ENCODE results near the gene PNLIPRP2. TPM values are rescaled to one million over a fixed set of nuclear protein-coding genes. Genes with fewer than 3 reads are reported as not detected.

PNLIPRP2 gene
- polyA plus RNA-seq, 2 of the 4 experiments (the other 2 are of a cell fraction): 0.09 TPM; not detected in 1

DNA sequence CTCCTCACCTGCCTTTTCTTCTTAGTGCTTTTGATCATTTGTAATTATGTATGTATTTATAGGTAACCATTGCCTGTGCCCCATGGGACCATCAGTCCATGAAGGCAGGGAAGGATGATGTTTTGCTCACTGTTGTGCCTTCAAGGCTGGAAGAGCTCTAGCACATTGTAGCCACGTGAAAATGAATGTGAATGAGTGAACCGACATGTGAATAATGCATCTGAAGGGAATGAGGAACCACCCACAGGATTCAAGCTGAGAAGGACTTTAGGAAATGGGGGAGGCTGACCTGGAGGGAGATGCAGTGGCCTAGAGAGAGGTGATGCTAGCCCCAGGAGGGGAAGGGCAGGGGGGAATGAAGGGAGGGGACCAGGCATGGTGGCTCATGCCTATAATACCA, 6.0 kb upstream of the PNLIPRP2 start:
- POLR2A ChIA-PET: no interaction called here
- H3K4me3 ChIP-seq: no peak overlapping the region
- WGBS (ENCODE audit: missing lambda C conversion rate): 13% methylated on average over 2 of the region's 2 CpGs
- no peaks in the 10 kb centered on the region for H3K4me1 ChIP-seq
- DNase-seq (ENCODE audit: low read depth in 1 of 2, low spot score in 1 of 2) (no peak), ATAC-seq (no peak), FAIRE-seq (no peak)
- no peaks in the 10 kb centered on the region for H3K9me3 ChIP-seq
- H3K27ac ChIP-seq: no peak overlapping the region
- H3K4me2 ChIP-seq: no peak overlapping the region
- TF ChIP-seq ZC3H11A (IDR thresholded peaks at IDR 0.05) (no peak), EP300 (IDR thresholded peaks at IDR 0.05) (no peak), ESRRA (IDR thresholded peaks at IDR 0.05; ENCODE audit: borderline replicate concordance, low read length) (no peak), JUN (IDR thresholded peaks at IDR 0.05) (no peak), HOXB13 (CRISPR knock-in tag; IDR thresholded peaks at IDR 0.05; ENCODE audit: low read depth) (no peak), MAZ (IDR thresholded peaks at IDR 0.05; ENCODE audit: borderline replicate concordance, low read depth, low read length) (no peak), NPAS2 (CRISPR knock-in tag; IDR thresholded peaks at IDR 0.05; ENCODE audit: borderline replicate concordance) (no peak), MYC (IDR thresholded peaks at IDR 0.05; ENCODE audit: borderline replicate concordance, low read length) (no peak), SMC3 (IDR thresholded peaks at IDR 0.05) (no peak), HOXA7 (CRISPR knock-in tag; IDR thresholded peaks at IDR 0.05) (no peak), KDM5A (IDR thresholded peaks at IDR 0.05) (no peak), RNF2 (IDR thresholded peaks at IDR 0.05; ENCODE audit: borderline replicate concordance, low read depth) (no peak), PHF8 (IDR thresholded peaks at IDR 0.05; ENCODE audit: borderline replicate concordance, low read depth) (no peak), MAFK (IDR thresholded peaks at IDR 0.05; ENCODE audit: partially characterized antibody) (no peak), FOSB (CRISPR knock-in tag; IDR thresholded peaks at IDR 0.05) (no peak), SREBF2 (IDR thresholded peaks at IDR 0.05) (no peak)
- CTCF ChIA-PET: interaction anchor here (1.2 to 2.5 kb wide), 3 partner anchors 12 to 173 kb away, joined by 4 to 10 read pairs (median 4); no protein-coding TSS in a partner anchor

GRCh38 chr10:116615199-116615776, 5.5 kb upstream of the PNLIPRP2 start:
- Histone ChIP-seq H3K9me3 (no peaks in the 10 kb centered on the region), H3K4me3 (no peak overlapping the region), H3K27ac (no peak overlapping the region), H3K4me1 (no peaks in the 10 kb centered on the region), H3K4me2 (no peak overlapping the region)
- ATAC-seq (no peak), FAIRE-seq (no peak), DNase-seq (ENCODE audit: low read depth in 1 of 2, low spot score in 1 of 2) (no peak)
- ChIA-PET CTCF (interaction anchor here (0.6 to 2.5 kb wide), 4 partner anchors 12 to 1625 kb away, joined by 3 to 10 read pairs (median 4); no protein-coding TSS in a partner anchor), POLR2A (no interaction called here)
- TF ChIP-seq RARB (CRISPR knock-in tag; IDR thresholded peaks at IDR 0.05) (no peak), USF2 (IDR thresholded peaks at IDR 0.05) (no peak), FOXS1 (CRISPR knock-in tag; IDR thresholded peaks at IDR 0.05) (no peak), NFE2L2 (conservative IDR thresholded peaks at IDR 0.05; ENCODE audit: low read length) (no peak), ZNF302 (CRISPR knock-in tag; IDR thresholded peaks at IDR 0.05) (no peak), EHF (CRISPR knock-in tag; IDR thresholded peaks at IDR 0.05) (no peak), KDM5A (IDR thresholded peaks at IDR 0.05) (no peak)
- TF ChIP-seq, protein P1, sequence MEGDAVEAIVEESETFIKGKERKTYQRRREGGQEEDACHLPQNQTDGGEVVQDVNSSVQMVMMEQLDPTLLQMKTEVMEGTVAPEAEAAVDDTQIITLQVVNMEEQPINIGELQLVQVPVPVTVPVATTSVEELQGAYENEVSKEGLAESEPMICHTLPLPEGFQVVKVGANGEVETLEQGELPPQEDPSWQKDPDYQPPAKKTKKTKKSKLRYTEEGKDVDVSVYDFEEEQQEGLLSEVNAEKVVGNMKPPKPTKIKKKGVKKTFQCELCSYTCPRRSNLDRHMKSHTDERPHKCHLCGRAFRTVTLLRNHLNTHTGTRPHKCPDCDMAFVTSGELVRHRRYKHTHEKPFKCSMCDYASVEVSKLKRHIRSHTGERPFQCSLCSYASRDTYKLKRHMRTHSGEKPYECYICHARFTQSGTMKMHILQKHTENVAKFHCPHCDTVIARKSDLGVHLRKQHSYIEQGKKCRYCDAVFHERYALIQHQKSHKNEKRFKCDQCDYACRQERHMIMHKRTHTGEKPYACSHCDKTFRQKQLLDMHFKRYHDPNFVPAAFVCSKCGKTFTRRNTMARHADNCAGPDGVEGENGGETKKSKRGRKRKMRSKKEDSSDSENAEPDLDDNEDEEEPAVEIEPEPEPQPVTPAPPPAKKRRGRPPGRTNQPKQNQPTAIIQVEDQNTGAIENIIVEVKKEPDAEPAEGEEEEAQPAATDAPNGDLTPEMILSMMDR (IDR thresholded peaks at IDR 0.05): no peak
- WGBS (ENCODE audit: missing lambda C conversion rate): 32% methylated on average over 3 of the region's 3 CpGs

DNA sequence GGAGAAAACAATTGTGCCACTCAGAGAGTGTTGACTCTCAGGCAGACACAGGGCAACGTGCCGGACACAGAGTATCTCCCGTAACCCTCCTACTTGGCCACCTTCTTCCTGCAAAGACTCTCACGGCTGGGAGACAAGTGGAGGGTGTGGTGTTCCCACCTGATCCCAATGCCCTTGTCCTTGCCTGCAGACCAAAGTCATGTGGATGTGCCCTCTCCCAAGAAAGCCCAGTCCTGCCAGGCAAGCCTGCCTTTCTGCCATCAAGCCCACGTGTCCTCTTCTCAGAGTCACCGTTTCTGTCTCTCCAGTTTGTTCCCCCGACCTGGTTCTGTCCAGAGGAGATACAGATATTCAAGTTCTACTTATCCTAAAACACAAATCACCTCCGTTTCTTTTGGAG, 723 bp downstream of the PNLIPRP2 start:
- DNase-seq (ENCODE audit: low read depth in 1 of 2, low spot score in 1 of 2) (no peak), FAIRE-seq (no peak), ATAC-seq (no peak)
- 46% methylated on average over 8 of the region's 8 CpGs for WGBS (ENCODE audit: missing lambda C conversion rate)
- no peak overlapping the region for H3K4me2 ChIP-seq
- CTCF ChIA-PET: no interaction called here
- POLR2A ChIA-PET: no interaction called here
- H3K9me3 ChIP-seq: no peaks in the 10 kb centered on the region
- no peaks in the 10 kb centered on the region for H3K4me1 ChIP-seq
- no peak overlapping the region for H3K4me3 ChIP-seq
- no peak for TF ChIP-seq RNF2 (IDR thresholded peaks at IDR 0.05; ENCODE audit: borderline replicate concordance, low read depth)
- no peak for TF ChIP-seq ZFP36 (IDR thresholded peaks at IDR 0.05; ENCODE audit: borderline replicate concordance, partially characterized antibody)
- no peak for TF ChIP-seq EHMT2 (IDR thresholded peaks at IDR 0.05; ENCODE audit: low read depth)
- TF ChIP-seq REST (IDR thresholded peaks at IDR 0.05): no peak
- no peak for TF ChIP-seq RCOR1 (IDR thresholded peaks at IDR 0.05; ENCODE audit: low read depth, low read length)
- H3K27ac ChIP-seq: no peak overlapping the region

Measured in A549 (cell line).